Measurements from ENCODE around the gene TCF4. TPM values are rescaled to one million over a fixed set of nuclear protein-coding genes. Genes with fewer than 3 reads are reported as not detected.

The TCF4 gene
- total RNA-seq, 1 experiment from 2014 or later: 2.3 TPM

- DNase-seq (ENCODE audit: low read depth, low spot score) (no peak), ATAC-seq (no peak)
- Histone ChIP-seq H3K4me1 (ENCODE audit: control insufficient read depth, insufficient read depth, low read length) (no peaks in the 10 kb centered on the region), H3K27me3 (ENCODE audit: control insufficient read depth, insufficient read depth, low read length) (no peaks in the 10 kb centered on the region), H3K36me3 (ENCODE audit: control insufficient read depth, insufficient read depth, low read length) (no peaks in the 10 kb centered on the region), H3K9me3 (ENCODE audit: control insufficient read depth, insufficient read depth, low read depth, low read length) (no peaks in the 10 kb centered on the region), H3K27ac (ENCODE audit: low read length) (no peak overlapping the region), H3K4me3 (ENCODE audit: low read depth in 2 of 2, low read length in 2 of 2) (no peak overlapping the region; a peak in 1 of 4 replicates)
- TF ChIP-seq TCF7L2 (IDR thresholded peaks at IDR 0.05; ENCODE audit: low read depth, low read length): no peak
- TF ChIP-seq, protein P1, sequence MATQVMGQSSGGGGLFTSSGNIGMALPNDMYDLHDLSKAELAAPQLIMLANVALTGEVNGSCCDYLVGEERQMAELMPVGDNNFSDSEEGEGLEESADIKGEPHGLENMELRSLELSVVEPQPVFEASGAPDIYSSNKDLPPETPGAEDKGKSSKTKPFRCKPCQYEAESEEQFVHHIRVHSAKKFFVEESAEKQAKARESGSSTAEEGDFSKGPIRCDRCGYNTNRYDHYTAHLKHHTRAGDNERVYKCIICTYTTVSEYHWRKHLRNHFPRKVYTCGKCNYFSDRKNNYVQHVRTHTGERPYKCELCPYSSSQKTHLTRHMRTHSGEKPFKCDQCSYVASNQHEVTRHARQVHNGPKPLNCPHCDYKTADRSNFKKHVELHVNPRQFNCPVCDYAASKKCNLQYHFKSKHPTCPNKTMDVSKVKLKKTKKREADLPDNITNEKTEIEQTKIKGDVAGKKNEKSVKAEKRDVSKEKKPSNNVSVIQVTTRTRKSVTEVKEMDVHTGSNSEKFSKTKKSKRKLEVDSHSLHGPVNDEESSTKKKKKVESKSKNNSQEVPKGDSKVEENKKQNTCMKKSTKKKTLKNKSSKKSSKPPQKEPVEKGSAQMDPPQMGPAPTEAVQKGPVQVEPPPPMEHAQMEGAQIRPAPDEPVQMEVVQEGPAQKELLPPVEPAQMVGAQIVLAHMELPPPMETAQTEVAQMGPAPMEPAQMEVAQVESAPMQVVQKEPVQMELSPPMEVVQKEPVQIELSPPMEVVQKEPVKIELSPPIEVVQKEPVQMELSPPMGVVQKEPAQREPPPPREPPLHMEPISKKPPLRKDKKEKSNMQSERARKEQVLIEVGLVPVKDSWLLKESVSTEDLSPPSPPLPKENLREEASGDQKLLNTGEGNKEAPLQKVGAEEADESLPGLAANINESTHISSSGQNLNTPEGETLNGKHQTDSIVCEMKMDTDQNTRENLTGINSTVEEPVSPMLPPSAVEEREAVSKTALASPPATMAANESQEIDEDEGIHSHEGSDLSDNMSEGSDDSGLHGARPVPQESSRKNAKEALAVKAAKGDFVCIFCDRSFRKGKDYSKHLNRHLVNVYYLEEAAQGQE (IDR thresholded peaks at IDR 0.05; ENCODE audit: insufficient read depth in 1 of 2, low read depth in 2 of 2, low read length in 1 of 2): no peak
- ChIA-PET CTCF (no interaction called here), POLR2A (no interaction called here)
- no TSS peak for BruUV-seq (replicated peaks)
- in situ Hi-C loops (cut with HindIII; ENCODE audit: low pct_unique_long_range_greater_than_20kb, low sequenced_read_pairs) (no loop called here), intact Hi-C loops (cut with micrococcal nuclease; ENCODE audit: unreplicated experiment) (no loop called here)
Measured at GRCh38 chr18:55300421-55300935, 287.5 kb downstream of the TCF4 start.

DNA sequence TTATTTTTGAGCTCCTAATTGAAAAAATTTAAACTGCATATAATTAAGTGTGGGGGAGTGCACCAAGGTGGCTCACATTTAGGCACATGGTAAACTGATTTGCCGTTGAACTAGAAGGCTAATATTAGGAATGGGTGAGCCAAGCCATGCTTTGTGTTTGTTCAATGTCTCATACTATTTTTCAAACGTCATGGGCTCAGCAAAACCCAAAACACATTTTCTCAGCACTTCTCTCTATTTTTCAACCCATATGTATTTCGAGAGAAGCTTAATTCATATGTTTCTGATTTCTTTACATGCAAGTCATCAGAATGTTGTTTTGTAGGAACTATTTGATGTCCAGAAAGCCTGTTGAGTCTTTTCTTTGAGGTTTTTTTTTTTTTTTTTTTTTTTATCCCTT lies 291.2 kb downstream of the TCF4 start:
- POLR2A ChIA-PET: no interaction called here
- CTCF ChIA-PET: no interaction called here
- intact Hi-C loops (cut with micrococcal nuclease; ENCODE audit: unreplicated experiment): no loop called here
- no peak for DNase-seq (ENCODE audit: low read depth, low spot score)
- TF ChIP-seq SIN3A (IDR thresholded peaks at IDR 0.05; ENCODE audit: borderline replicate concordance, insufficient read depth, low read depth, low read length) (no peak), POLR2AphosphoS5 (IDR thresholded peaks at IDR 0.05; ENCODE audit: low read depth, low read length) (no peak), TCF7L2 (IDR thresholded peaks at IDR 0.05; ENCODE audit: low read depth, low read length) (no peak)
- TF ChIP-seq, protein P2, sequence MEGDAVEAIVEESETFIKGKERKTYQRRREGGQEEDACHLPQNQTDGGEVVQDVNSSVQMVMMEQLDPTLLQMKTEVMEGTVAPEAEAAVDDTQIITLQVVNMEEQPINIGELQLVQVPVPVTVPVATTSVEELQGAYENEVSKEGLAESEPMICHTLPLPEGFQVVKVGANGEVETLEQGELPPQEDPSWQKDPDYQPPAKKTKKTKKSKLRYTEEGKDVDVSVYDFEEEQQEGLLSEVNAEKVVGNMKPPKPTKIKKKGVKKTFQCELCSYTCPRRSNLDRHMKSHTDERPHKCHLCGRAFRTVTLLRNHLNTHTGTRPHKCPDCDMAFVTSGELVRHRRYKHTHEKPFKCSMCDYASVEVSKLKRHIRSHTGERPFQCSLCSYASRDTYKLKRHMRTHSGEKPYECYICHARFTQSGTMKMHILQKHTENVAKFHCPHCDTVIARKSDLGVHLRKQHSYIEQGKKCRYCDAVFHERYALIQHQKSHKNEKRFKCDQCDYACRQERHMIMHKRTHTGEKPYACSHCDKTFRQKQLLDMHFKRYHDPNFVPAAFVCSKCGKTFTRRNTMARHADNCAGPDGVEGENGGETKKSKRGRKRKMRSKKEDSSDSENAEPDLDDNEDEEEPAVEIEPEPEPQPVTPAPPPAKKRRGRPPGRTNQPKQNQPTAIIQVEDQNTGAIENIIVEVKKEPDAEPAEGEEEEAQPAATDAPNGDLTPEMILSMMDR (IDR thresholded peaks at IDR 0.05): no peak
- TF ChIP-seq, protein P1 (IDR thresholded peaks at IDR 0.05; ENCODE audit: insufficient read depth in 1 of 2, low read depth in 2 of 2, low read length in 1 of 2): no peak
- H3K27me3 ChIP-seq (ENCODE audit: control insufficient read depth, insufficient read depth, low read length): no peaks in the 10 kb centered on the region
- ATAC-seq: no peak
- H3K4me3 ChIP-seq (ENCODE audit: low read depth in 2 of 2, low read length in 2 of 2): no peak overlapping the region
- H3K27ac ChIP-seq (ENCODE audit: low read length): no peak overlapping the region
- BruUV-seq (replicated peaks): no TSS peak
- H3K9me3 ChIP-seq (ENCODE audit: control insufficient read depth, insufficient read depth, low read depth, low read length): no peaks in the 10 kb centered on the region
- in situ Hi-C loops (cut with HindIII; ENCODE audit: low pct_unique_long_range_greater_than_20kb, low sequenced_read_pairs): no loop called here
- H3K4me1 ChIP-seq (ENCODE audit: control insufficient read depth, insufficient read depth, low read length): no peaks in the 10 kb centered on the region
- H3K36me3 ChIP-seq (ENCODE audit: control insufficient read depth, insufficient read depth, low read length): no peaks in the 10 kb centered on the region

All from Panc1 (cell line).